ACC112 (cell line): ENCODE measurements around the gene SPRED2.

Source experiments
- H2AFZ ChIP-seq: fragments of 200-600 bp; sonication (generic); one replicate; pipeline ENCODE4 v1.6.0; 2017; ENCODE audit warnings: antibody characterized with exemption, low read length; ENCODE audit not compliant: unreplicated experiment
- H3K27ac ChIP-seq: fragments of 200-600 bp; sonication (generic); 2 replicates; pipeline ENCODE4 v1.5.1; 2014; ENCODE audit warnings: low read depth, mild to moderate bottlenecking, antibody characterized with exemption, low read length, moderate library complexity
- H3K27me3 ChIP-seq: fragments of 200-600 bp; sonication (generic); 2 replicates; pipeline ENCODE4 v1.6.1; 2014; ENCODE audit warnings: mild to moderate bottlenecking, antibody characterized with exemption, low read length, moderate library complexity, mixed read lengths; ENCODE audit not compliant: insufficient read depth
- H3K36me3 ChIP-seq: fragments of 200-600 bp; sonication (generic); 2 replicates; pipeline ENCODE4 v1.6.1; 2016; ENCODE audit warnings: mild to moderate bottlenecking, antibody characterized with exemption, low read length, moderate library complexity, mixed read lengths; ENCODE audit not compliant: insufficient read depth
- H3K4me1 ChIP-seq: fragments of 200-600 bp; sonication (generic); one replicate; pipeline ENCODE4 v1.6.1; 2016; ENCODE audit warnings: low read length, mixed read lengths; ENCODE audit not compliant: insufficient read depth, unreplicated experiment, control insufficient read depth
- H3K4me3 ChIP-seq: fragments of 200-600 bp; sonication (generic); 2 replicates; pipeline ENCODE4 v1.5.1; 2014; ENCODE audit warnings: mild to moderate bottlenecking, low read depth, low read length
- H3K79me2 ChIP-seq: fragments of 200-600 bp; sonication (generic); one replicate; pipeline ENCODE4 v1.6.0; 2016; ENCODE audit warnings: low read length; ENCODE audit not compliant: control insufficient read depth, unreplicated experiment, insufficient read depth

Gene SPRED2

GRCh38 chr2:65311596-65311995 lies 120.8 kb downstream of the SPRED2 start:
- no peaks in the 10 kb centered on the region for H3K79me2 ChIP-seq
- H3K36me3 ChIP-seq = peaks cover 12% of the 10 kb centered on the region
- H3K4me1 ChIP-seq = peaks cover 8% of the 10 kb centered on the region
- H3K27ac ChIP-seq = no peak overlapping the region
- no peaks in the 10 kb centered on the region for H3K27me3 ChIP-seq
- H3K4me3 ChIP-seq = no peak overlapping the region
- no peak overlapping the region for H2AFZ ChIP-seq

DNA sequence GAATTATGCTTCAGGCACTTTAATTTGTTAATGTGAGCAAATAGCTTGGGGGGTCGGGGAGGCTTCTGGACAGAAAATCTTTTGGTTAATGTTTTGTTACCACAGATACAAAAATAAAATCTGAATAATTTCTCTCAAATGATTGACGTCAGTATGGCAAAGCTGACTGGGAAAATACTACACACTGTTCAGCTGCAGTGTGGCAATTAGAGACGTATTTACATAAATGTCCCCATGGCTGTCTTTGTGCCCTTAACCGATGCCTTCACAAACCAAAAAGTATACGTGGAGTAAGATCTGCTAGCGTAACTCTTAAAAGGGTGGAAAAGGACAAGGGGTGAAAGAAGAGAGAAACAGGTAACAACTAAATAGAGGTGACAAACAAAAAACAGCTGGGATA lies 121.3 kb downstream of the SPRED2 start:
- Histone ChIP-seq H3K4me1 (peaks cover 8% of the 10 kb centered on the region), H3K27me3 (no peaks in the 10 kb centered on the region), H3K27ac (no peak overlapping the region), H3K36me3 (peaks cover 10% of the 10 kb centered on the region), H3K79me2 (no peaks in the 10 kb centered on the region), H2AFZ (no peak overlapping the region), H3K4me3 (no peak overlapping the region)

GRCh38 chr2:65309699-65310098 lies 122.7 kb downstream of the SPRED2 start:
- no peak overlapping the region for H3K27ac ChIP-seq
- no peaks in the 10 kb centered on the region for H3K79me2 ChIP-seq
- H3K27me3 ChIP-seq = no peaks in the 10 kb centered on the region
- no peak overlapping the region for H3K4me3 ChIP-seq
- H3K4me1 ChIP-seq = peaks cover 8% of the 10 kb centered on the region
- H3K36me3 ChIP-seq = peaks cover 8% of the 10 kb centered on the region; the same call in 1 of the 2 replicates
- H2AFZ ChIP-seq = no peak overlapping the region

DNA sequence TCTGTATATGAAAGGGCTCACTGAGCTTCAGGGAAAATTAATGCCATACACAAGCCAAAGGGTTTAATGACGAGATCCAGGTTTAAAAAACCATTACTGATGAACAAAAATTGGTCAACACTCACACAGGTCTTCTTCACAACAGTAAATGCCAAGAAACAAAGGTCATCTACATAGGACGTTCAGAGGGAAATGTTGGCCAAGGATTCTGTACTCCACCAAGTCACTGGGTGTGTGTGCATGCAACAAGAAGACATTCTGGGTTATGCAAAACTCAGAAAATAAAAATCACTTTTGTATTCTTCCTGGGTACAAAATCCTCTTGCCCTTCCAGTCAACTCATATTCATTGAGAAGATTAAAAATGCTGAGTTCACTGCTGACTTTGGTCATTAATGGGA lies 126.5 kb downstream of the SPRED2 start:
- peaks cover 3% of the 10 kb centered on the region; the same call in 1 of the 2 replicates for H3K36me3 ChIP-seq
- peaks cover 25% of the 10 kb centered on the region for H3K4me1 ChIP-seq
- H3K4me3 ChIP-seq = no peak overlapping the region

DNA sequence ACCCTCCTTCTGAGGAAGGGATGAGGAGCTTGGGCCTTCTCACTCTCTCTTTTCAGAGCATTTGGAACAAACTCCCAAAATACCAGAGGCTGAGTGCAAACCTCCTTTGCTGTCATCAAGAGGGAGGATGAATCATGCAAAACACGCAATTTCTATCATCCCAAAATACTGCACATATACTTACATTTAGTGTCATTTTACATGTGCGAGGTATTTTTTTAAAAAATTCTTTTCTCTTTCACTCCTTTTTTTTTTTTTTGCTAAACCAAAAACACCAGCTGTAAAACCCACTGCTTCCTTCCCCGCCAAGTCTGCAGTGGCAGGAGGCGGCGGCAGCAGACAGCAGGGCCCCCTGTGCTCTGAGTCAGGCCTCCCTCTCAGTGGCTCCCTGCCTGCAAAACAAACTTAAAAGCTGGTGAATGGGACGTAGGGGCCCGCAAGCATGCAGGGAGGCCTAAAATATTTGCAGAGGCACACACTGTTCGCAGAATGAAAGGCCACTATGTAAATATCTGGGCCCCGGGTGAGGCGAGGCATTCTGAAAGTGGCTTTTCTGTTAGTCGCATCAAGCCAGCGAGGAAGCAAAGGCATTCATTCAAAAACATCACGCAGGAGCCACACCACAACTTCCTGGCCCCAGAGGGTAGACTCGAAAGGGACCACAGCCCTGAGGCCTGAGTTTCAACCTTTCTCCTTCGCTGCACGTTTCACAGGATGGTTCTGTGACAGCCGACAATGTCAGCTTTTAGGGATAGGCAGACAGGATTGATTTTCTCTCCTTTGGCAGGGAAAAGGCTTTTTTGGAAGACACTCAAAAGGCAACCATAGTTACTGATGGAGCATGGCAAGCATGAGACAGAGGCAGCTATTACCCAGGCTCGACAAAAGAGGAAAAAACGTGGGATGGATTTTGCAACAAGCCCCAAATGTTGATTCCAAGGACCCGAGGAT lies 131.4 kb downstream of the SPRED2 start:
- no peak overlapping the region for H2AFZ ChIP-seq
- H3K4me3 ChIP-seq = peak overlapping the region; percentile 38
- no peaks in the 10 kb centered on the region for H3K36me3 ChIP-seq
- H3K4me1 ChIP-seq = peaks cover 31% of the 10 kb centered on the region
- H3K27me3 ChIP-seq = no peaks in the 10 kb centered on the region
- peak overlapping the region; percentile 91 for H3K27ac ChIP-seq
- no peaks in the 10 kb centered on the region for H3K79me2 ChIP-seq

More for the DNA sequence above, 126.5 kb downstream of the SPRED2 start:
- Histone ChIP-seq H3K27ac (no peak overlapping the region), H3K27me3 (no peaks in the 10 kb centered on the region), H2AFZ (no peak overlapping the region), H3K79me2 (no peaks in the 10 kb centered on the region)

GRCh38 chr2:65300134-65300760 lies 132.2 kb downstream of the SPRED2 start:
- Histone ChIP-seq H3K27ac (peak overlapping the region; percentile 91), H3K27me3 (no peaks in the 10 kb centered on the region), H3K36me3 (no peaks in the 10 kb centered on the region), H3K4me1 (peaks cover 31% of the 10 kb centered on the region), H3K4me3 (peak overlapping the region; percentile 38), H3K79me2 (no peaks in the 10 kb centered on the region), H2AFZ (no peak overlapping the region)

DNA sequence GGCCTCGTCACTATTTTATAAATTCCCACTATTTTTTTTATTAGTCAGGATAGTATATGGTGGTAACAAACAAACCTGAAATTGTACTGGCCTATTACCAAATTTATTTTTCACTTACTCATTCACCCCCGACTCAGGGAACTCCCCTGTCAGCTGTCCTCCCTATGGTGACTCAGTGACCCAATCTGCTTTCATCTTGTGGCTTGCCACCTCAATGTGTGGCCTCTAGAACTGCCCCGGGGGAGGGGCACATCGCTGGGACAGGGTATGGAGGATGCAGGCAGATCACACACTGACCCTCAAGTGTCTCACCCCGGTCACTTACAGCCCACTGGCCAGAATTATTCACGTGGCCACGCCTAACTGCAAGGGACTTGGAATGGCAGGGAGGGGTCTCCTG lies 133.2 kb downstream of the SPRED2 start:
- peak overlapping the region; percentile 91 for H3K27ac ChIP-seq
- no peak overlapping the region for H2AFZ ChIP-seq
- H3K4me1 ChIP-seq = peaks cover 31% of the 10 kb centered on the region
- H3K36me3 ChIP-seq = no peaks in the 10 kb centered on the region
- H3K27me3 ChIP-seq = no peaks in the 10 kb centered on the region
- peak overlapping the region; percentile 38; the same call in 1 of the 2 replicates for H3K4me3 ChIP-seq
- H3K79me2 ChIP-seq = no peaks in the 10 kb centered on the region

DNA sequence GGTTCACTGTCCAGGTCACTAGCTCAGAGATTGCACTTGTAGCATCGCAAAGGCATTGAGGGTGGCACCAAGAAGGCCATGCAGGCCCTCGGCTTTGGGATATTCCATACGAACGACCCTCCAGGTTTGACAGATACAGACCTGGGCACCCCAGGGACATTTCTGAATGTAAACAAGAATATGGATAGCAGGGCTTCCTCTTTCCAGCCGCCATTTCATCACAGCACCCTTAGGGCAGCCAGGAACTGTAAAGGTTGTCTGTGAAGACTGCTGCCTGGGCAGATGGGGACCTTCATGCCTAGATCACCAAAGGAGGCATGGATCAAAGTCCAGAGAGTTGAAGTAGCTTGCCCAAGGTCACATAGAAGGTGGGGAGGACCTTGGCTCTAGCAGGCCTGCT lies 134.3 kb downstream of the SPRED2 start:
- Histone ChIP-seq H3K79me2 (no peaks in the 10 kb centered on the region), H3K4me1 (peaks cover 31% of the 10 kb centered on the region)

DNA sequence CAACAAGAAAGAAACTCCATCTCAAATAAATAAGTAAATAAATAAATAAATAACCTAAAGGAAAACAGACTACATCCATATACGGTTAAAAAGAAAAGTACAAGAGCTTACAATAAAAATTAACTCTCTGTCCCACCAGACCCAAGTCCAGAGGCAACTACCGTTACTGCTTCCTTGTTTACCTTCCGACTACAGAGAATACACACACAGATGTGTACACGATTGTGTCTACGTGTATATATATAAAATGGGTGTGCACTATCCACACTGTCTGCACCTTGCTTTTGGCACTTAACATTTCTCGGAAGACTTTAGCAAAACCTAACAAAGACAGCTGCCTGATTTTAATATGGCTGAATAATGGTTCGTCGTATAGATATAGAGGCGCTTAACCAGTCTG lies 134.9 kb downstream of the SPRED2 start:
- no peak overlapping the region for H2AFZ ChIP-seq
- no peaks in the 10 kb centered on the region for H3K79me2 ChIP-seq
- no peaks in the 10 kb centered on the region for H3K36me3 ChIP-seq
- H3K4me3 ChIP-seq = no peak overlapping the region
- peaks cover 31% of the 10 kb centered on the region for H3K4me1 ChIP-seq
- H3K27me3 ChIP-seq = no peaks in the 10 kb centered on the region
- no peak overlapping the region for H3K27ac ChIP-seq

More for the DNA sequence above, 134.3 kb downstream of the SPRED2 start:
- no peaks in the 10 kb centered on the region for H3K27me3 ChIP-seq
- H3K36me3 ChIP-seq = no peaks in the 10 kb centered on the region
- H3K4me3 ChIP-seq = no peak overlapping the region
- H3K27ac ChIP-seq = no peak overlapping the region
- H2AFZ ChIP-seq = no peak overlapping the region

DNA sequence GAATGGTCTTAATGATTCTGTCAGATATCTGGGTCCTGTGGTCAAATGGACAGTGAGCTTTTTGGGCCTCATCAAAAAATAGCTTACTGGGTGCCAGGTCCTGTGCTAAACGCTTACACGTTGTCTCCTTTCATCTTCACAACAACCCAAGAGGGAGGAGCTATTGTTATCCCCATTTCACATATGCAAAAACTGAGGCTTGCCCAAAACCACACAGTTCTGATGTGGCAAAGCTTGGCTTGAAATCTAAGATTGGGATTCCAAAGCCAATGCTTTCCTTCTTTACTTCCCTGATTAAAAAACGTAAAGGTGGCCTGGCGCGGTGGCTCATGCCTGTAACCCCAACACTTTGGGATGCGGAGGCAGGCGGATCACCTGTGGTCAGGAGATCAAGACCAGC lies 135.4 kb downstream of the SPRED2 start:
- H3K4me1 ChIP-seq = peaks cover 25% of the 10 kb centered on the region
- no peaks in the 10 kb centered on the region for H3K27me3 ChIP-seq
- no peaks in the 10 kb centered on the region for H3K36me3 ChIP-seq
- H3K79me2 ChIP-seq = no peaks in the 10 kb centered on the region
- no peak overlapping the region for H3K27ac ChIP-seq
- H2AFZ ChIP-seq = no peak overlapping the region
- no peak overlapping the region for H3K4me3 ChIP-seq
